Sigmoid colon (tissue), 4 donors: ENCODE measurements around the gene FBXW4.

ENCODE experiments used
- POLR2A ChIP-seq, 2 donors: fragments of 450-650 bp; IDR thresholded peaks; one replicate each; pipeline ENCODE4 v1.6.1; 2016; ENCODE audit warnings: antibody characterized with exemption in 2 of 2, mild to moderate bottlenecking in 2 of 2, moderate library complexity in 2 of 2
- POLR2AphosphoS5 ChIP-seq, 4 donors: sonication (generic); formaldehyde crosslinking; IDR thresholded peaks; one replicate each; pipeline ENCODE4 v1.6.1; 2017; ENCODE audit warnings: antibody characterized with exemption in 4 of 4
- TF ChIP-seq, protein P1 (sequence below), 4 experiments: fragments of 450-650 bp in 3 of 4; fragments of 200-600 bp in 1 of 4; IDR thresholded peaks; one replicate each; pipeline ENCODE4 v1.5.1; 2016 to 2019; ENCODE audit warnings: antibody characterized with exemption in 4 of 4, mild to moderate bottlenecking in 3 of 4, moderate library complexity in 2 of 4

DNA sequence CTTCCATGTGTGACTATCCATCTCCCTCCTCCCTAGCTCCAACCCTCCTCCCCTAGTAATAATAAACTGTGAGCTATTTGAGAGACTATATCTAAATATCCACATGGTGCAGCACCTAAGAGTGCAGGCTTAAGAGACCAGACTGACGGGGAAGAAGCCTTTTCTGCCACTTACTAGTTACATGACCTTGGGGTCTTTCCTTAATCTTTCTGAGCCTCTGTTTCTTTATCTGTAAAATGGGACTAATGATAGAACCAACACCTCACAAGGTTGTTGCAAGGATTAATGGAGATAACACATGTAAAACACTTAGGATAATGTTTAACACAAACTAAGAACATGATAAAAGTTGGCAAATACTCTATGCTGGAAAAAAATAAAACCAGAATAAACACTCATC is 37.1 kb upstream of the FBXW4 start:
- TF ChIP-seq, protein P1, sequence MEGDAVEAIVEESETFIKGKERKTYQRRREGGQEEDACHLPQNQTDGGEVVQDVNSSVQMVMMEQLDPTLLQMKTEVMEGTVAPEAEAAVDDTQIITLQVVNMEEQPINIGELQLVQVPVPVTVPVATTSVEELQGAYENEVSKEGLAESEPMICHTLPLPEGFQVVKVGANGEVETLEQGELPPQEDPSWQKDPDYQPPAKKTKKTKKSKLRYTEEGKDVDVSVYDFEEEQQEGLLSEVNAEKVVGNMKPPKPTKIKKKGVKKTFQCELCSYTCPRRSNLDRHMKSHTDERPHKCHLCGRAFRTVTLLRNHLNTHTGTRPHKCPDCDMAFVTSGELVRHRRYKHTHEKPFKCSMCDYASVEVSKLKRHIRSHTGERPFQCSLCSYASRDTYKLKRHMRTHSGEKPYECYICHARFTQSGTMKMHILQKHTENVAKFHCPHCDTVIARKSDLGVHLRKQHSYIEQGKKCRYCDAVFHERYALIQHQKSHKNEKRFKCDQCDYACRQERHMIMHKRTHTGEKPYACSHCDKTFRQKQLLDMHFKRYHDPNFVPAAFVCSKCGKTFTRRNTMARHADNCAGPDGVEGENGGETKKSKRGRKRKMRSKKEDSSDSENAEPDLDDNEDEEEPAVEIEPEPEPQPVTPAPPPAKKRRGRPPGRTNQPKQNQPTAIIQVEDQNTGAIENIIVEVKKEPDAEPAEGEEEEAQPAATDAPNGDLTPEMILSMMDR (IDR thresholded peaks at IDR 0.05): no peak
- TF ChIP-seq POLR2AphosphoS5 (IDR thresholded peaks at IDR 0.05): no peak
- TF ChIP-seq POLR2A (IDR thresholded peaks at IDR 0.05): no peak
